Measurements from ENCODE around the gene RRP36.
"Not testable (repeated sequence)": the region's sequence is repeated elsewhere in the genome, so short reads cannot be mapped to it uniquely, and the experiment has no call there.

Gene RRP36

GRCh38 chr6:43037706-43038105 is 16.3 kb downstream of the RRP36 start:
- DNase-seq (ENCODE audit: low read depth in 2 of 2), result no peak

- DNase-seq (ENCODE audit: low read depth in 2 of 2), result no peak
Observed at GRCh38 chr6:43038727-43039126, 17.3 kb downstream of the RRP36 start.

GRCh38 chr6:43040542-43041257 is 19.3 kb downstream of the RRP36 start:
- no peak for DNase-seq (ENCODE audit: low read depth in 2 of 2)

- DNase-seq (ENCODE audit: low read depth in 2 of 2), result not testable (repeated sequence)
Observed at GRCh38 chr6:43041475-43041874, 20.1 kb downstream of the RRP36 start.

GRCh38 chr6:43043310-43043709 is 21.9 kb downstream of the RRP36 start:
- DNase-seq (ENCODE audit: low read depth in 2 of 2), result no peak

GRCh38 chr6:43045371-43045930 is 24.0 kb downstream of the RRP36 start:
- DNase-seq (ENCODE audit: low read depth in 2 of 2), result no peak

GRCh38 chr6:43047998-43048397 is 26.6 kb downstream of the RRP36 start:
- DNase-seq (ENCODE audit: low read depth in 2 of 2), result no peak

- DNase-seq (ENCODE audit: low read depth in 2 of 2), result no peak
Observed at GRCh38 chr6:43050981-43051380, 29.6 kb downstream of the RRP36 start.

- DNase-seq (ENCODE audit: low read depth in 2 of 2), result no peak
Observed at GRCh38 chr6:43052225-43052841, 30.9 kb downstream of the RRP36 start.

GRCh38 chr6:43052842-43053544 is 31.6 kb downstream of the RRP36 start:
- no peak for DNase-seq (ENCODE audit: low read depth in 2 of 2)

- peak; percentile 87 for DNase-seq (ENCODE audit: low read depth in 2 of 2)
Observed at GRCh38 chr6:43053545-43054205, 32.3 kb downstream of the RRP36 start, which contains the start of gene CUL7. Gene CUL7, minus strand, starts transcription at chr6:43053851. Its CDS starts 1,063 bp downstream, at chr6:43052788.

- DNase-seq (ENCODE audit: low read depth in 2 of 2), result no peak
Observed at GRCh38 chr6:43054206-43054943, 33.0 kb downstream of the RRP36 start.

- DNase-seq (ENCODE audit: low read depth in 2 of 2), result no peak
Observed at GRCh38 chr6:43055966-43056365, 34.5 kb downstream of the RRP36 start.

GRCh38 chr6:43058531-43058930 is 37.1 kb downstream of the RRP36 start:
- no peak for DNase-seq (ENCODE audit: low read depth in 2 of 2)

GRCh38 chr6:43059168-43060033 is 38.0 kb downstream of the RRP36 start, which contains the start of the genes KLC4 and MRPL2:
Gene KLC4, plus strand, starts transcription at chr6:43059631. Its CDS starts 1,705 bp downstream, at chr6:43061336.
Gene MRPL2, minus strand, starts transcription at chr6:43059434. Its CDS starts 53 bp downstream, at chr6:43059381.
- peak; percentile 94 to 95 for DNase-seq (ENCODE audit: low read depth in 2 of 2)

- no peak for DNase-seq (ENCODE audit: low read depth in 2 of 2)
Observed at GRCh38 chr6:43060034-43060754, 38.8 kb downstream of the RRP36 start.

- no peak for DNase-seq (ENCODE audit: low read depth in 2 of 2)
Observed at GRCh38 chr6:43060755-43061633, 39.6 kb downstream of the RRP36 start.

GRCh38 chr6:43061861-43062260 is 40.4 kb downstream of the RRP36 start:
- no peak for DNase-seq (ENCODE audit: low read depth in 2 of 2)

All from fibroblast of skin of left biceps (primary cell).